Right lung (tissue), 5 donors: ENCODE measurements around the gene PMVK. TPM values are rescaled to one million over a fixed set of nuclear protein-coding genes. Genes with fewer than 3 reads are reported as not detected.

Experiments used
- DNase-seq, 2 donors: peaks; one replicate each; pipeline ENCODE4 v3.0.0-alpha.2; 2013
- polyA plus RNA-seq, 5 donors: library from polyadenylated mRNA; unstranded; fragments of 120-200 nt; gene quantifications; one replicate each; pipeline versions ENCODE4 v1.2.1 to v1.2.3, GENCODE V29; 2013; ENCODE audit warnings: inconsistent platforms in 1 of 5, low replicate concordance in 1 of 5; ENCODE audit not compliant: insufficient read length in 5 of 5, insufficient read depth in 1 of 5

The PMVK gene
- polyA plus RNA-seq, 5 donors, result 26.2 to 39.4 (median 29.5) TPM

- DNase-seq, result no peak
These were observed 52.3 kb downstream of the PMVK start for GRCh38 chr1:154883919-154884868.

GRCh38 chr1:154881820-154882535 is 54.5 kb downstream of the PMVK start:
- DNase-seq, result no peak

- no peak for DNase-seq
These were observed 55.8 kb downstream of the PMVK start for GRCh38 chr1:154880671-154881070.

- no peak for DNase-seq
These were observed 57.5 kb downstream of the PMVK start for GRCh38 chr1:154879038-154879421.

GRCh38 chr1:154878371-154879037 is 58.0 kb downstream of the PMVK start:
- DNase-seq, result peak; percentile 44 to 61

- no peak for DNase-seq
These were observed 59.0 kb downstream of the PMVK start for GRCh38 chr1:154877370-154877974.

DNA sequence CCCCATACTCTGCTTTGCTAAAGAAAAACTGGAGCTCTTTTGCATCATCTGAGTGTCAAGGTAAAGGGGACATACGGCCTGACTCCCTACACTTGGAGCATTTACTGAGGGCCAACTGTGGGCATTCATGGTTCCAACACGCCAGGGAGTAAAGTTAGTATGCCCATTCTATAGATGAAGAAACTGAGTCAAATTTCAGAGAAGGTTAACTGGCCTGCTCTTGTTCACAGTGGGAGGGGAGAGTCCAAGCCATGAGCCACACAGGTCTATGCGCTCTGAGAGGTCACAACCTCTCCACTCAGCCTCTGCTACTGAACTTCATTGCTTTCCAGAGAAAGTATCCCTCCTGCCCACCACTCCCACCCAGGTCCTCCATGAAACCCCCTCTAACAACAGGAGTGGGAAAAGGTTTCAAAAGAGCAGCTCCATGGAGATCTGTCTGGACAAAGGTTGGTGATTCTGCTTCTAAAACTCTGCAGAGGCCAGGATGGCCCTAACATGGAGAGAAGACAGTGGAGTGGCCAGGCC is 59.6 kb downstream of the PMVK start:
- no peak for DNase-seq

Other genes with a start within 250 kb of the PMVK start
- 1 to 10 TPM; 1.8 to 3.2 (median 2.3) TPM for gene KCNN3, start 66.4 kb downstream of the PMVK start, polyA plus RNA-seq
- gene PBXIP1, start 19.4 kb upstream of the PMVK start, polyA plus RNA-seq, result 10 to 100 TPM; 62.9 to 88.3 (median 77.0) TPM
- 10 to 100 TPM; 32.9 to 42.8 (median 40.9) TPM for gene PYGO2, start 25.1 kb upstream of the PMVK start, polyA plus RNA-seq
- 100 to 1,000 TPM; 121 to 136 (median 123) TPM for gene SHC1, start 34.0 kb upstream of the PMVK start, polyA plus RNA-seq
- gene CKS1B, start 38.0 kb upstream of the PMVK start, polyA plus RNA-seq, result 100 to 1,000 TPM in 3 of 5 donors, 10 to 100 TPM in 2; 85.1 to 149 (median 115) TPM
- gene FLAD1, start 46.6 kb upstream of the PMVK start, polyA plus RNA-seq, result 10 to 100 TPM; 27.1 to 33.6 (median 28.1) TPM
- gene LENEP, start 56.9 kb upstream of the PMVK start, polyA plus RNA-seq, result 1 to 10 TPM in 1 of 5 donors, under 1 TPM in 4; 0.46 to 1.2 (median 0.66) TPM
- gene ZBTB7B, start 66.1 kb upstream of the PMVK start, polyA plus RNA-seq, result 10 to 100 TPM; 10.7 to 26.3 (median 18.8) TPM
- gene DCST2, start 97.1 kb upstream of the PMVK start, polyA plus RNA-seq, result 1 to 10 TPM; 1.6 to 2.7 (median 2.4) TPM
- under 1 TPM; 0.34 to 0.69 (median 0.53) TPM for gene DCST1, start 97.1 kb upstream of the PMVK start, polyA plus RNA-seq
- 100 to 1,000 TPM in 1 of 5 donors, 10 to 100 TPM in 4; 50.0 to 103 (median 64.8) TPM for gene ADAM15, start 114.6 kb upstream of the PMVK start, polyA plus RNA-seq
- 10 to 100 TPM; 16.0 to 25.3 (median 23.3) TPM for gene EFNA4, start 127.0 kb upstream of the PMVK start, polyA plus RNA-seq
- gene EFNA3, start 142.1 kb upstream of the PMVK start, polyA plus RNA-seq, result 1 to 10 TPM; 2.9 to 5.6 (median 4.3) TPM
- gene EFNA1, start 191.2 kb upstream of the PMVK start, polyA plus RNA-seq, result 100 to 1,000 TPM in 2 of 5 donors, 10 to 100 TPM in 3; 94.5 to 116 (median 96.8) TPM
- 10 to 100 TPM; 32.7 to 41.6 (median 37.3) TPM for gene SLC50A1, start 199.1 kb upstream of the PMVK start, polyA plus RNA-seq
- gene DPM3, start 203.8 kb upstream of the PMVK start, polyA plus RNA-seq, result 10 to 100 TPM; 19.1 to 37.1 (median 26.6) TPM
- 100 to 1,000 TPM; 103 to 120 (median 117) TPM for gene KRTCAP2, start 236.6 kb upstream of the PMVK start, polyA plus RNA-seq
- gene TRIM46, start 237.1 kb upstream of the PMVK start, polyA plus RNA-seq, result 1 to 10 TPM; 2.9 to 5.6 (median 4.3) TPM